ENCODE results near the gene EFNA4. TPM values are rescaled to one million over a fixed set of nuclear protein-coding genes. Genes with fewer than 3 reads are reported as not detected.

Gene EFNA4
- total RNA-seq, 1 experiment from 2014 or later, result 11.8 TPM

GRCh38 chr1:155116113-155116764, 52.7 kb downstream of the EFNA4 start:
- no peak overlapping the region for H3K9ac ChIP-seq (ENCODE audit: extremely low read depth, insufficient read length, low read length)
- Mint-ChIP-seq H3K4me1 (peaks cover 2 to 6% of the 10 kb centered on the region in 2 experiments; a peak in 2 of 4 replicates), H3K27ac (peak overlapping the region in 1 of 3 experiments; percentile 38; a peak in 1 of 7 replicates), H3K36me3 (ENCODE audit: insufficient read depth in 1 of 3, low read depth in 3 of 3) (no peaks in the 10 kb centered on the region), H3K9me3 (no peaks in the 10 kb centered on the region), H3K27me3 (ENCODE audit: low read depth) (peaks cover 50% of the 10 kb centered on the region), H3K4me3 (no peak overlapping the region)
- H3K27ac ChIP-seq (ENCODE audit: insufficient read length, low read depth, low read length), result no peak overlapping the region
- no peak overlapping the region for H2BK20ac ChIP-seq (ENCODE audit: low read depth, low read length, poor library complexity, severe bottlenecking)
- no peak overlapping the region for H2BK120ac ChIP-seq (ENCODE audit: low read depth, low read length, poor library complexity, severe bottlenecking)
- no peak for TF ChIP-seq CTCF (conservative IDR thresholded peaks at IDR 0.05)
- no peaks in the 10 kb centered on the region for H3K4me1 ChIP-seq (ENCODE audit: insufficient read depth, low read length)
- no peaks in the 10 kb centered on the region for H3K79me2 ChIP-seq (ENCODE audit: insufficient read depth, low read length)
- H4K5ac ChIP-seq (ENCODE audit: insufficient read length, low read depth, low read length), result no peak overlapping the region
- no peak overlapping the region for H3T11ph ChIP-seq (ENCODE audit: low read length)
- no peak overlapping the region for H2BK5ac ChIP-seq (ENCODE audit: insufficient read length, low read length)
- no peak for DNase-seq
- no peak overlapping the region for H3K23ac ChIP-seq (ENCODE audit: insufficient read length, low read depth, low read length)
- no peak overlapping the region for H3K56ac ChIP-seq (ENCODE audit: insufficient read length, low read depth, low read length)
- H2AK5ac ChIP-seq (ENCODE audit: insufficient read length, low read length), result no peak overlapping the region
- no peaks in the 10 kb centered on the region; the same call in 1 of the 2 replicates for H3K27me3 ChIP-seq (ENCODE audit: insufficient read depth, low read length)
- no peak overlapping the region for H4K91ac ChIP-seq (ENCODE audit: insufficient read length, low read depth, low read length)
- no peak overlapping the region; the same call in 1 of the 2 replicates for H2BK15ac ChIP-seq (ENCODE audit: low read depth, low read length)
- no peak overlapping the region for H3K4me2 ChIP-seq (ENCODE audit: insufficient read depth, insufficient read length, low read length)
- no peak overlapping the region for H3K14ac ChIP-seq (ENCODE audit: insufficient read depth, low read length)
- no peak overlapping the region for H2BK12ac ChIP-seq (ENCODE audit: insufficient read length, low read depth, low read length)
- H3K9me3 ChIP-seq (ENCODE audit: control insufficient read depth, low read depth, low read length), result no peaks in the 10 kb centered on the region
- H3K79me1 ChIP-seq (ENCODE audit: insufficient read depth, low read depth, low read length, poor library complexity, severe bottlenecking), result no peaks in the 10 kb centered on the region
- H3K18ac ChIP-seq (ENCODE audit: insufficient read length, low read depth, low read length), result no peak overlapping the region
- H4K8ac ChIP-seq (replicated peaks; ENCODE audit: insufficient read length, low read depth, low read length), result no peak overlapping the region
- H3K23me2 ChIP-seq (ENCODE audit: insufficient read length, low read depth, low read length, poor library complexity, severe bottlenecking), result no peaks in the 10 kb centered on the region
- no peak overlapping the region for H2AFZ ChIP-seq (ENCODE audit: low read length)
- no peak overlapping the region for H3K4ac ChIP-seq (ENCODE audit: low read depth, low read length)
- H4K20me1 ChIP-seq (ENCODE audit: control insufficient read depth, insufficient read depth, insufficient read length), result no peaks in the 10 kb centered on the region
- WGBS (ENCODE audit: extremely low coverage, insufficient read length, low lambda C conversion rate), result no CpG with 5 or more reads among the region's 5 CpGs

All from H9 (cell line).